ENCODE data around the gene UBL4A.

UBL4A gene

GRCh38 chrX:154481911-154482601 is 4.4 kb downstream of the UBL4A start:
- DNase-seq: no peak

DNA sequence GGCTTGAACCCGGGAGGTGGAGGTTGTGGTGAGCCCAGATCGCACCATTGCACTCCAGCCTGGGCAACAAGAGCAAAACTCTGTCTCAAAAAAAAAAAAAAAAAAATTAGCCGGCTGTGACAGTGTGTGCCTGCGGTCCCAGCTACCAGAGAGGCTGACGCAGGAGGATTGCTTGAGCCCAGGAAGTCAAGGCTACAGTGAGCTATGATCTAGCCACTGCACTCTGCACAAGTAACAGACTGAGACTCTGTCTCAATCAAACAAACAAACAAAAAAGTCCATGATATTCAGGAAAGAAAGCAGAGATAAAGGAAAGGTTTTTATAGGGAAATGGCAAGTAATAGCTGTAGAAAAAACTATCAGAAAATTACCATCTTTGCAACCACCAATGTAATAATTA is 5.2 kb downstream of the UBL4A start:
- no peak for DNase-seq

GRCh38 chrX:154478728-154479622 is 7.4 kb downstream of the UBL4A start, which contains the start of gene LAGE3:
TSS of gene LAGE3 (minus strand) at chrX:154479281. CDS start at chrX:154478915, 366 bp downstream.
- DNase-seq: peak; percentile 82

DNA sequence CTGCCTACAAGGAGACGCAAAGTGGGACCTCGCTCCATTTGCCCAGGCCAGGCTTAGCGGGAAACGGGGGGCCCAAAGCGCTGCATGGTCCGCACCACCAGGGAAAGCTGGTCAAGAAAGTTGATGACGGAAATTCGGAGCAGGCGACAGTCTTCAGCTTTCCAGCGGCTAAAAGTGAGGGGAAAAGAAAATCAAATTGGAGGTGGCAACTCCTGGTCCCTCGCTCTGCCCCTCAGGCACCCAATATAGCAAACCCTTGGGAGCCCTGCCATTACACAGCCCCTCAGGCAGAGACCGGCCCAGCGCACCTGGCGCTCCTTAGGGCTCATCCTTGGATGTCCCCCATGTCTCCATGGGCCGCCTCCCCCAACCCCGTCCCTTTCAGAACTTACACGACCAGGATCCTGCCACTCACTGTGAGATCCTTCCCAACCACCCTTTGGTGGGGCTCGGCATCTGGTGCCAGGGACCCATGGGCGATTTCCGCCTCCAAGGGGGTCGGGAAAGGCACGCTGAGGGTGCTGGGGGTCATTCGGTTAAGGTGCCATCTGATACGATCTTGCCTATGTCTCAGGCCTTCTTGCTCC is 8.4 kb downstream of the UBL4A start:
- DNase-seq: no peak

- no peak for DNase-seq
Observed at GRCh38 chrX:154476821-154477220, 9.6 kb downstream of the UBL4A start.

DNA sequence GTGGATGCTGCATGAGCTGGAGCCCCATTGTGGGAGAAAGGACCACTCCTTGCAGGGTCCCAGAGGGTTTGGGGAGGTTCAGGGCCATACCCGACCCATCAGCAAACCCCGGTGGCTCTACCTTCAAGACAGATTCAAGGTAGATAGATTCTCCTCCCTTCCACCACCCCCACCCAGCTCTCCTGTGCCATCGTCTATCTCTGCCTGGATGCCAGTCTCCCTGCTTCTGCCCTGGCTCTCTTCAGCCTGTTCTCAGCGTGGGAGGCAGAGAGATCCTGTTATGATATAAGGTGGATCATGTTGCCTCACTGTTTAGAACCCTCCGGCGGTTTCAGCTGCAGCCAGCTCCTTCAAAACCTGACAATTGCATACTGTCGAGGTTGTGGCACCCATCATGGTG is 12.7 kb downstream of the UBL4A start:
- DNase-seq: no peak

DNA sequence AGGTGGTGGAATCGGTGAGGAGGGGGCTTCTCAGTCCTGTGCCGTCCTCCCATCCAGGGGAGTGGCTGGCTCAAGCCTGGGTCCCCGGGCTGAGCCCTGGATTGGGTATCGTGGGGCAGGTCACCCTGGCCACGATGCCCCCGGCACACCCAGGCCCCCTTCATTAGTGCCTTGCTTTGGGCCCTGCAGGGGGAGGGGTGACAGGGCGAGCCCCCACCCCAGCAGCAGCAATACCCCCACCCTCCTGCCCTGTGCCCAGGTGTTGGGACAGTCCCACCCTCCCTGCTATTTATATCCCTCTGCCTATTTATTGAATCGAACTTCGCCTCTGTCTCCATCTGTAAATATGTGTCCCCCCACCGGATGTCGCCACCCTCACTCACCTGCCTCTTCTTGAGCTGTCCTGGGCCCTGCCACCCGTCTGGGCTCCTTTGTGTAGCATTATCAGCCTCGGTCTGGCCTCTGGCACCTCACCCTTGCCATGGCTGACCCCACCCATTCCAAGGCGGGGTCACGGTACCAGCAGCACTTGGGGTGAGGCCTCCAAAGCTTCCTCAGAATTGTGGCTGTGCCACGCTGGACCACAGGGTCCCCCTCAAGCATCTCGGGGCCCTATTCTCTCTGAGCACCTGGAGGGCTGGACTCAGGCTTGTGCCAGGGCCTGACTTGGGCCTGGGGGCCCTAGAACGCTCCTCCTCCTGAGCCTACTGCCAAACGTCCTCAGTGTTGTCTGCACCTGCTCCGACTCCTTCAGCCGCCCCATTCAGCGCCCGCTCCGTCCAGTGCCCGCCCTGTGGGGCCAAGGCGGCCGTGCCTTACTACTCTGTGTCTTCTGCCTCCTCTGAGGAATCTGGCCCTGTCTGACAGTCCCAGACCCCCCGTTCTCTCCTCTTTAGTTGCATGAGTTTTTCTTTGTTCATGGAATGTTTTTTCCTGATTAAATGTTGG is 13.5 kb downstream of the UBL4A start:
- no peak for DNase-seq

DNA sequence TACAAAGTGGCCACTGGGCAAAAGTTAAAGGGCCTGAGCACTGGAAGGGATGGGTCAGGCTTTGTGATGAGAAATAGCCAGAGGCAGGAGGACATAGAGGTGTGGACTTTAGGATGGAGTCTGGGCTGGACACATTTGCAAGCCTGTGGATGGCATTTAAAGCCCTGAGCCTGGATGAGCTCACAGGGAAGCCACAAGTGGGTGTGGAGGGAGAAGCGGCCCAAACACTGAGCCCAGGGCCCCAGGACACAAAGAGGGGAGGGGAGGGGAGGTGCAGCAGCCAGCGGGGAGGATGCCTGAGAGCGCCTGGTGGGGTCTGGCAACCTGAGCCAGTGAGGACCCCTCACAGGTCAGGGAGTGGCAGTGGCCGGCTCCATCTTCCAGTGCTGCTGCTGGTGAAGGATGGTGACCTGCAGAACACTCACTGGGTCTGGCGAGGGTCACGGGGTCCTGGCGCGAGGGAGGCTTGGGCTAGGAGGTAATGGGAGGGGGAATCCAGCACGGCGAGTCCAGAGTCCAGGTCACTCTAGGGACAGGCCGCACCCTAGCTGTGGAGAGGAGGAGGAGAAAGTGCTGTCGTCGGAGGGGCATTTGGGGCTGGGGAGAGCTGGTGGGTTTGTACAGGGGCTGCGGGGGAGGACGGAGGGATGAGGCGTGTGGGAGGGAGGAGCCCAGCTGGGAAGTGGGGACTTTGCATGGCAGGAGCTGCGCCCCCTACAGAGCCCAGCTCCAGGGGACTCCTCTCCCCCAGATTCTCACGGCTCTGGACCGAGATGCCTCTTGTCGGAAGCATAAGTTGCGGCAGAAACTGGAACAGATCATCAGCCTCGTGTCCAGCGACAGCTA is 14.4 kb downstream of the UBL4A start:
- no peak for DNase-seq

DNA sequence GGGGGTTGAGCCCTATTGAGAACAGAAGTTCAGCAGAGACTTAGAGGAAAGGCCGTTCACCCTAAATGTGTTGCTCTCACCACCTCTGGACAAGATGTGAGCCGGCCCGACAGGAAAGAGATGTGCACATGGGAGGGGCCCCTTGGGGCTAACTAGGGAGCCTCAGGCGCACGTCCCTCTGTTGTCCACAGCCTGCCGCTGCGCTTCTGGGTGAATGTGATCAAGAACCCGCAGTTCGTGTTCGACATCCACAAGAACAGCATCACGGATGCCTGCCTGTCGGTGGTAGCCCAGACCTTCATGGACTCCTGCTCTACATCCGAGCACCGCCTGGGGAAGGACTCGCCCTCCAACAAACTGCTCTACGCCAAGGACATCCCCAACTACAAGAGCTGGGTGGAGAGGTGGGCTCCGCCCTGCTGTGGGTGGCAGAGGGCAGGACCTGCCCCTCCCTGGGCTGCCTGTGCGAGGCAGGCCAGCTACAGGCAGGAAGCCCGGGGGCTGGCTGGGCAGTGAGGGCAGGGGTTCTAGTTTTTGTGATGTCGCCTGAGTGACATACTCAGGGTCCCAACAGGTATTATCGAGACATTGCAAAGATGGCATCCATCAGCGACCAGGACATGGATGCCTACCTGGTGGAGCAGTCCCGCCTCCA is 15.4 kb downstream of the UBL4A start:
- no peak for DNase-seq

DNA sequence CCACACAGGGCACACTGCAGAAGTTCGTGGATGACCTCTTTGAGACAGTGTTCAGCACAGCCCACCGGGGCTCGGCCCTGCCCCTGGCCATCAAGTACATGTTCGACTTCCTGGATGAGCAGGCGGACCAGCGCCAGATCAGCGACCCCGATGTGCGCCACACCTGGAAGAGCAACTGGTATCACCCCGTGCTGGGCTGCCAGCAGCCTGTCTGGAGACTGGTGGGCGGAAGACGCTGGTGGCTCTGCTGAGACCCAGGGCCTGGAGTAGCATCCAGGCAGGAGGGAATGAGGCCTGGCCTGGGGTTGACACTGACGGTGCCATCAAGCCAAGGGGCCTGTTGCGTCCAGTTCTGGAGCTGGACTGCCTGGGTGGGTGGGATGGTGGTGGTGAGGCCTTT is 16.0 kb downstream of the UBL4A start:
- DNase-seq: no peak

DNA sequence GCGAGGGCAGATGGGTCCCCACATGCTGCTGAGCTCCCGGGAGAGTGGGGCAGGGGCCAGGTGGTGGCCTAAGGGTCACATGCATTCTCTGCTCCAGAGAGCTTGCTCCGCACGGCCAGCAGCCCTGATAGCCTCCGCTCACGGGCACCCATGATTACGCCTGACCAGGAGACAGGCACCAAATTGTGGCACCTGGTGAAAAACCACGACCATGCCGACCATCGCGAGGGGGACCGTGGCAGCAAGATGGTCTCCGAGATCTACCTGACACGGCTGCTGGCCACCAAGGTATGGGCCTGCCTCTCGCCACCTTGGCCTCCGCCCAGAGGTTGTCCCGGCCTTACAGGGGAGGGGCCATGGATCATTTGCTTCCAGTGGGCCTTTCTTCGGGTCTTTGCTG is 16.5 kb downstream of the UBL4A start:
- no peak for DNase-seq

GRCh38 chrX:154469114-154469513 is 17.3 kb downstream of the UBL4A start:
- DNase-seq: no peak

DNA sequence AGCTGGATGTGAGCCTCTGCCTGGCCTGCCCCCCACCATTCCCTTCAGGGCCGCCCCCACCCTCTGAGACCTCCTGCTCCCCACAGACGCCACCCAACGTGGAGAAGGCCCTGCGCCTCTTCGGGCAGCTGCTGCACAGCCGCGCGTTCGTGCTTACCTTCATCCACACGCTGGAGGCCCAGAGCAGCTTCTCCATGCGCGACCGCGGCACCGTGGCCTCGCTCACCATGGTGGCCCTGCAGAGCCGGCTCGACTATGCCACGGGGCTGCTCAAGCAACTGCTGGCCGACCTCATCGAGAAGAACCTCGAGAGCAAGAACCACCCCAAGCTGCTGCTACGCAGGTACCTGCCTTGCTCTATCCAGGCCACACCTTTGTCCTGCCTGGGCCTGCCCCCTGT is 18.2 kb downstream of the UBL4A start:
- no peak for DNase-seq

GRCh38 chrX:154467556-154467955 is 18.9 kb downstream of the UBL4A start:
- DNase-seq: no peak

- DNase-seq: no peak
Observed at GRCh38 chrX:154466907-154467306, 19.5 kb downstream of the UBL4A start.

- DNase-seq: no peak
Observed at GRCh38 chrX:154466036-154466435, 20.4 kb downstream of the UBL4A start.

DNA sequence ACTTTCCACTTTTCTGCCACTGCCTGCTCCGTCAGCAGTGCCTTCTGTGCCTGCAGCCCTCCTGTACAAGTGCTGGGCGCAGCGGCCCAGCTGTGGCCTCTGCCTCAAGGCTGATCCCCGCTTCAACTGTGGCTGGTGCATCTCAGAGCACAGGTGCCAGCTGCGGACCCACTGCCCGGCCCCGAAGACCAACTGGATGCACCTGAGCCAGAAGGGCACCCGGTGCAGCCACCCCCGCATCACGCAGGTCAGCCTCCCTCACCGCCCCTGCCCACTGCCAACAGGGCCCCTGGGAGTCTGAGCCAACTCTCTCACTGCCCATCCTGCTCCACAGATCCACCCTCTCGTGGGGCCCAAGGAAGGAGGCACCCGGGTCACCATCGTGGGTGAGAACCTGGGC is 20.8 kb downstream of the UBL4A start:
- no peak for DNase-seq

- no peak for DNase-seq
Observed at GRCh38 chrX:154464806-154465365, 21.5 kb downstream of the UBL4A start.

GRCh38 chrX:154463611-154464220 is 22.7 kb downstream of the UBL4A start:
- DNase-seq: no peak

- no peak for DNase-seq
Observed at GRCh38 chrX:154462396-154462795, 24.0 kb downstream of the UBL4A start.

All from NCI-H2107 (cell line).